ENCODE results near the gene NPHP4.

GRCh38 chr1:6019166-6019845 lies 27.1 kb upstream of the NPHP4 start:
- TF ChIP-seq CTCF (conservative IDR thresholded peaks at IDR 0.05; ENCODE audit: low read depth, low read length) (no peak), EZH2 (IDR thresholded peaks at IDR 0.05; ENCODE audit: low read length, unreplicated experiment) (no peak), EZH2phosphoT487 (IDR thresholded peaks at IDR 0.05; ENCODE audit: borderline replicate concordance, low read length) (no peak)
